ENCODE data around the gene FITM1.

FITM1 gene

GRCh38 chr14:24096545-24097181, 33.8 kb upstream of the FITM1 start:
- H3K4me3 ChIP-seq (ENCODE audit: low read depth, low read length): no peak overlapping the region
- in situ Hi-C loops (cut with HindIII; ENCODE audit: low sequenced_read_pairs): no loop called here
- DNase-seq (ENCODE audit: low read depth, low spot score): no peak
- no peak for TF ChIP-seq CTCF (IDR thresholded peaks at IDR 0.05; ENCODE audit: low read depth, low read length)

GRCh38 chr14:24098229-24098926, 32.1 kb upstream of the FITM1 start:
- no peak for DNase-seq (ENCODE audit: low read depth, low spot score)
- no peak for TF ChIP-seq CTCF (IDR thresholded peaks at IDR 0.05; ENCODE audit: low read depth, low read length)
- in situ Hi-C loops (cut with HindIII; ENCODE audit: low sequenced_read_pairs): no loop called here
- no peak overlapping the region for H3K4me3 ChIP-seq (ENCODE audit: low read depth, low read length)

GRCh38 chr14:24098927-24099813, 31.3 kb upstream of the FITM1 start:
- no peak overlapping the region for H3K4me3 ChIP-seq (ENCODE audit: low read depth, low read length)
- DNase-seq (ENCODE audit: low read depth, low spot score): no peak
- in situ Hi-C loops (cut with HindIII; ENCODE audit: low sequenced_read_pairs): no loop called here
- no peak for TF ChIP-seq CTCF (IDR thresholded peaks at IDR 0.05; ENCODE audit: low read depth, low read length)

GRCh38 chr14:24100197-24100981, 30.1 kb upstream of the FITM1 start:
- no peak overlapping the region for H3K4me3 ChIP-seq (ENCODE audit: low read depth, low read length)
- DNase-seq (ENCODE audit: low read depth, low spot score): no peak
- in situ Hi-C loops (cut with HindIII; ENCODE audit: low sequenced_read_pairs): no loop called here
- TF ChIP-seq CTCF (IDR thresholded peaks at IDR 0.05; ENCODE audit: low read depth, low read length): no peak

GRCh38 chr14:24100982-24101494, 29.4 kb upstream of the FITM1 start:
- in situ Hi-C loops (cut with HindIII; ENCODE audit: low sequenced_read_pairs): no loop called here
- DNase-seq (ENCODE audit: low read depth, low spot score): no peak
- H3K4me3 ChIP-seq (ENCODE audit: low read depth, low read length): no peak overlapping the region
- no peak for TF ChIP-seq CTCF (IDR thresholded peaks at IDR 0.05; ENCODE audit: low read depth, low read length)

Data from astrocyte of the spinal cord (primary cell).